T-helper 9 cell (primary cell): ENCODE data around the gene UBTD1.
A peak's percentile ranks its signal among the peaks of the same experiment; 100 is the strongest.
"Not testable (repeated sequence)": the region's sequence is repeated elsewhere in the genome, so short reads cannot be mapped to it uniquely, and the experiment has no call there.

Experiments used
- DNase-seq: peaks from one replicate; pipeline ENCODE4 v3.0.0-alpha.2; 2020

Gene UBTD1

GRCh38 chr10:97540669-97541500 is 42.2 kb downstream of the UBTD1 start:
- no peak for DNase-seq

- DNase-seq = no peak
Measured at GRCh38 chr10:97542169-97543024, 43.7 kb downstream of the UBTD1 start.

- no peak for DNase-seq
Measured at GRCh38 chr10:97543025-97543546, 44.4 kb downstream of the UBTD1 start.

GRCh38 chr10:97546456-97547270 is 47.9 kb downstream of the UBTD1 start:
- DNase-seq = no peak

GRCh38 chr10:97547271-97547600 is 48.5 kb downstream of the UBTD1 start:
- no peak for DNase-seq

GRCh38 chr10:97547962-97548361 is 49.2 kb downstream of the UBTD1 start:
- no peak for DNase-seq

GRCh38 chr10:97548828-97549455 is 50.2 kb downstream of the UBTD1 start:
- DNase-seq = no peak

GRCh38 chr10:97549587-97550322 is 51.0 kb downstream of the UBTD1 start:
- DNase-seq = no peak

- DNase-seq = no peak
Measured at GRCh38 chr10:97550336-97551149, 51.8 kb downstream of the UBTD1 start.

GRCh38 chr10:97551271-97551670 is 52.5 kb downstream of the UBTD1 start:
- no peak for DNase-seq

GRCh38 chr10:97553575-97554031 is 54.9 kb downstream of the UBTD1 start:
- peak; percentile 25 for DNase-seq

GRCh38 chr10:97554336-97554735 is 55.6 kb downstream of the UBTD1 start:
- DNase-seq = not testable (repeated sequence)

- not testable (repeated sequence) for DNase-seq
Measured at GRCh38 chr10:97555541-97555940, 56.8 kb downstream of the UBTD1 start.

- DNase-seq = not testable (repeated sequence)
Measured at GRCh38 chr10:97560731-97561381, 62.1 kb downstream of the UBTD1 start.

GRCh38 chr10:97561386-97562077 is 62.8 kb downstream of the UBTD1 start:
- DNase-seq = not testable (repeated sequence)

- DNase-seq = not testable (repeated sequence)
Measured at GRCh38 chr10:97562329-97562728, 63.6 kb downstream of the UBTD1 start.

- no peak for DNase-seq
Measured at GRCh38 chr10:97563337-97563736, 64.6 kb downstream of the UBTD1 start.

GRCh38 chr10:97564776-97565175 is 66.1 kb downstream of the UBTD1 start:
- no peak for DNase-seq

GRCh38 chr10:97566336-97566996 is 67.7 kb downstream of the UBTD1 start:
- no peak for DNase-seq
